K562 (cell line): ENCODE measurements around the gene ECHDC3. TPM values are rescaled to one million over a fixed set of nuclear protein-coding genes. Genes with fewer than 3 reads are reported as not detected.
A peak's percentile ranks its signal among the peaks of the same experiment; 100 is the strongest.

Source experiments
- ARID4B ChIP-seq: sonication (generic); formaldehyde crosslinking; IDR thresholded peaks from 2 replicates; pipeline ENCODE4 v1.8.0; 2022; ENCODE audit warnings: mild to moderate bottlenecking, missing genetic modification reagents
- CCAR2 ChIP-seq: fragments of 200-400 bp; formaldehyde crosslinking; IDR thresholded peaks from 2 replicates; pipeline ENCODE4 v1.6.1; 2017; ENCODE audit warnings: mild to moderate bottlenecking, low read depth, low read length
- CREB3L1 ChIP-seq: fragments of 450-650 bp; IDR thresholded peaks from 2 replicates; pipeline ENCODE4 v1.6.1; 2014; ENCODE audit warnings: low read depth, mild to moderate bottlenecking, moderate library complexity, borderline replicate concordance
- KAT2B ChIP-seq: IDR thresholded peaks from one replicate; pipeline ENCODE4 v1.6.1; 2012; ENCODE audit warnings: low read depth, mild to moderate bottlenecking, control low read depth, inconsistent platforms, low read length, moderate library complexity
- KDM5B ChIP-seq: fragments of 200-600 bp; sonication (generic); IDR thresholded peaks from 2 replicates; pipeline ENCODE4 v1.6.1; 2012; ENCODE audit warnings: low read depth, mild to moderate bottlenecking, moderate library complexity, low read length, control low read depth, inconsistent platforms; ENCODE audit not compliant: insufficient replicate concordance
- KLF1 ChIP-seq: fragments of 450-650 bp; IDR thresholded peaks from 2 replicates; pipeline ENCODE4 v1.6.1; 2016; ENCODE audit warnings: missing genetic modification characterization, missing compliant biosample characterization
- MAX ChIP-seq: sonication (generic); formaldehyde crosslinking; IDR thresholded peaks from 2 replicates; pipeline ENCODE4 v1.9.0; 2022; ENCODE audit warnings: mild to moderate bottlenecking, missing genetic modification reagents
- MAZ ChIP-seq, 2 experiments: fragments of 450-650 bp in 1 of 2; sonication (generic) in 1 of 2; formaldehyde crosslinking; IDR thresholded peaks in 1 of 2; conservative IDR thresholded peaks in 1 of 2; 2 replicates each; pipeline versions ENCODE4 v1.4.0 to v1.5.0; 2020; ENCODE audit warnings: mild to moderate bottlenecking in 1 of 2, missing genetic modification reagents in 1 of 2
- PHF20 ChIP-seq: fragments of 450-650 bp; IDR thresholded peaks from 2 replicates; pipeline ENCODE4 v1.6.1; 2018; ENCODE audit not compliant: partially characterized antibody
- POLR2G ChIP-seq: fragments of 200-400 bp; formaldehyde crosslinking; IDR thresholded peaks from 2 replicates; pipeline ENCODE4 v1.6.1; 2017; ENCODE audit warnings: low read depth, mild to moderate bottlenecking, antibody characterized with exemption, low read length, moderate library complexity
- RFX7 ChIP-seq: fragments of 250-450 bp; sonication (Bioruptor Pico); IDR thresholded peaks from 2 replicates; pipeline ENCODE4 v1.5.1; 2021; ENCODE audit warnings: mild to moderate bottlenecking
- RHOXF2B ChIP-seq: fragments of 250-450 bp; sonication (Bioruptor Pico); conservative IDR thresholded peaks from 2 replicates; pipeline ENCODE4 v1.5.1; 2021
- USF2 ChIP-seq: sonication (generic); formaldehyde crosslinking; IDR thresholded peaks from 2 replicates; pipeline ENCODE4 v1.5.0; 2020; ENCODE audit warnings: missing genetic modification reagents
- ZBTB26 ChIP-seq: fragments of 450-650 bp; formaldehyde crosslinking; IDR thresholded peaks from 2 replicates; pipeline ENCODE4 v1.4.0; 2022; ENCODE audit warnings: missing genetic modification characterization
- ZNF165 ChIP-seq: fragments of 250-450 bp; sonication (Bioruptor Pico); IDR thresholded peaks from 2 replicates; pipeline ENCODE4 v1.4.0; 2020; ENCODE audit warnings: borderline replicate concordance
- ZNF584 ChIP-seq: fragments of 200-800 bp; sonication (Bioruptor generic); IDR thresholded peaks from 2 replicates; pipeline ENCODE4 v1.6.1; 2016; ENCODE audit warnings: low read depth, mild to moderate bottlenecking, missing genetic modification characterization, missing compliant biosample characterization
- polyA plus RNA-seq, 8 experiments: library from polyadenylated mRNA; depleted of rRNA in 4 of 8; stranded (reverse) in 5 of 8; unstranded in 3 of 8; fragments of >200 nt; fragmentation: Nextera tagmentation in 2 of 8; fragmentation: Illumina TruSeq in 1 of 8; extraction: Ambion mirVana in 2 of 8; extraction: Trizol in 1 of 8; gene quantifications; 2 replicates each; pipeline versions ENCODE4 v1.2.1 to v1.2.3, GENCODE V29; 2011 to 2014; ENCODE audit warnings: inconsistent platforms in 1 of 8, missing spikeins in 1 of 8
- total RNA-seq, 7 experiments: library from RNA; depleted of rRNA in 6 of 7; stranded (reverse); fragments of >200 nt in 6 of 7; fragmentation: Illumina TruSeq in 2 of 7; extraction: Trizol in 2 of 7; gene quantifications; 2 replicates each; pipeline versions ENCODE4 v1.2.1 to v1.2.3, GENCODE V29; 2011 to 2021; ENCODE audit warnings: low replicate concordance in 1 of 7

ECHDC3 gene
- total and polyA plus RNA-seq, 9 of the 15 experiments (the other 6 are each of a cell fraction or from before 2014, with no cell fraction given): 0.53 to 21.9 (median 15.7) TPM

- TF ChIP-seq MAZ (CRISPR knock-in tag; conservative IDR thresholded peaks at IDR 0.05 in 1 of 2, IDR thresholded peaks at IDR 0.05 in 1 of 2) (peak in 1 of 2 experiments; percentile 72; a peak in 3 of 4 replicates), KDM5B (peak; percentile 58), ZBTB26 (CRISPR knock-in tag) (no peak), RHOXF2B (CRISPR knock-in tag) (no peak), PHF20 (peak; percentile 80), POLR2G (peak; percentile 86), KAT2B (no peak), MAX (CRISPR knock-in tag) (peak; percentile 78), ZNF165 (no peak), CREB3L1 (peak; percentile 70), KLF1 (tag) (0 out of 2 replicates have a peak, but pooled peaks have one; percentile 30), ZNF584 (CRISPR knock-in tag) (peak; percentile 48; the same call in 1 of the 2 replicates), RFX7 (CRISPR knock-in tag) (no peak), USF2 (CRISPR knock-in tag) (0 out of 2 replicates have a peak, but pooled peaks have one; percentile 12), CCAR2 (no peak), ARID4B (CRISPR knock-in tag) (peak; percentile 67; the same call in 1 of the 2 replicates)
These were observed at the start of gene ECHDC3 (continued) for GRCh38 chr10:11742009-11742778.
